GM19438 (cell line): Measurements from ENCODE around the gene AFF1.

ENCODE experiments used
- ATAC-seq: cut with Tn5 transposase; IDR thresholded peaks from one replicate; pipeline ENCODE4 v1.9.1; 2021; ENCODE audit warnings: low read depth; ENCODE audit not compliant: unreplicated experiment

Gene AFF1

DNA sequence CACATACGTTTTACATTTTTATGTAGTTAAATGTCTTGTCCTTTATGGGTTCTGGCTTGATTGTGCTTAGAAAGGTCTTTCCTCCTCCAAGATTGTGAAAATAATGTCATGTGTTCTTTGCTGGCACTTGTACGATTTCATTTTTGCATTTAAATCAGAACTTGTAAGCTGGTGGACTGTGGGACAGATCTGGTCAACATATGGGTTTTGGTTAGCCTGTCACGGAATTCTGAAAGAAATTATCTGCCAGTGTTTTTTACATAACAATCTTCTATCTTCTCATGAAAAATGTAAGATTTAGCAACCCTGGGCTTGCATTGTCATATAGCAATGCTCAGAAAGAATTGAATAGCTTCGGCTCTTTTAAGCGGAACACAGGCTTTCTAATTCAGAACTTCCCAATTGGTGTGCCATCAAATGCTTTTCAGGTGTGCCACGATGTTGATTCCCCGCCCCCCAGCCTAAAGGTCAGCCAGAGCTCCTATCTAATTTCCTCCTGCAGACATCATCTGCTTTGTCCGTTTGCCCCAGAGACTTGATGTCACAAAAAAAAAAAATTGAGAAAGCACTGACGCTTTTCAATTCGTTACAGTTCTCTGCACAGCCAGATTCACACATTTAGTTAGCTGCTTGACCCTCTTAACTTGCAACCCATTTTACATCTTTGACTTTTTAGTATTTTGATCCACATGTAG is 16.2 kb downstream of the AFF1 start:
- ATAC-seq = no peak

GRCh38 chr4:86955888-86956451 is 21.2 kb downstream of the AFF1 start:
- no peak for ATAC-seq

DNA sequence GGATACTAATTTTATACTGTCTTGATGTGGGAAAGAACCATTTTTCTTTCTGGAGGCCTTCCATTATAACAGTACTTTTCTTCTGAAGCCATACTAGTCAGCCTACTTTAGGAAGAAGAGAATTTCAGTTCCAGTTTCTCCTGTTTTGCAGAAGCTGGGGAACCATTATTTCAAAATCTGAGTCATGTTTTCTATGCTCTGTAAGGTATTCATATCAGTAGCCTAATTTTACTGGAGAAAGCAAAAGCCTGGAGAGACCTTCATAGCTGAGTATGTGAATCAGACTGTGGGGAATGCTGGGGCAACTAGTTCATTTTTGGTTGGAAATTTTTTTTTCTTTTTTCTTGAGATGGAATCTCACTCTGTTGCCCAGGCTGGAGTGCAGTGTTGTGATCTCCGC is 22.4 kb downstream of the AFF1 start:
- ATAC-seq = peak; percentile 38

DNA sequence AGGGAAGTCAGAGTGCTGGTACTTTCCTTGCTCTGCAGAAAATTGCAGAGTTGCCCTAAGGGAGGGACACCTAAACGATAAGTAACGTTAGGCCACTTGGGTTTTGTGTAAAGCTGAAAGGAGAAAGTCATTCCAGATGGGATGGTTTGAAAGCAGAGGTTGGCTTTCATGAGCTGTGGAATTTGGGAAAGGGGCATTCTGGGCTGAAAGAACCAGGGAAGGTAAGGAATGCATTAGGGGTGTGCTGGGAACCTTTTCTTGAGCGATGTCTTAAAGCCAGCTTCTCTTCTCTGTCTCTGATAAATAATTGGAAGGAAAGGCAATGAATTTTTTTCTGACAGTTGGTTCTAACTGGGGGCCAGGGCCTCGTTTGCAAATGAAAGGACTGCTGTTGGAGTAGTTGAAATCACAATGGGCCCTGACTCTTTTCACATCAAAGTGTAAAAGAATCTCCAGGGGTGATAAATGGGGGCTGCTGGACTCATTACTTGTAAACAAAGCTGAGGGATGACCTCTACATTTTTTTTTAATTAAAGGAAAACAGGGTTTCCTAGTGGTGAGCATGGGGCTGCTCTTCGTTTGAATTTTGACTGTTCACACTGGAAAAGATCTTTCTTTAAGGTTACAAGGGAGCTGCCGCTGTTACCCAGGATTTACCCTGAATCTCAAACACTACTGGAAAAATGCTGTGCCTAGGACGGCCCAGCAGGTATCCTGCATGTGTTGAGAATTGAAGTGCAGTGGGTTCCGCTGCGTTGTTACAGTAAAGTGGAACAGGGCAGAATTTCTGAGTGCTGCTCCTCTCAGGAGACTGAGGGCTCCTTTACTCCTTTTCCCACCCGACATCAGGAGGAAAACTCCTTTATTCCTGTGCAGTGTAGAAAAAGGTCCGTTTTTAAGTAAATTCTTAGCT is 25.0 kb downstream of the AFF1 start:
- ATAC-seq = no peak

- no peak for ATAC-seq
Observed at GRCh38 chr4:86960557-86960961, 25.7 kb downstream of the AFF1 start.

DNA sequence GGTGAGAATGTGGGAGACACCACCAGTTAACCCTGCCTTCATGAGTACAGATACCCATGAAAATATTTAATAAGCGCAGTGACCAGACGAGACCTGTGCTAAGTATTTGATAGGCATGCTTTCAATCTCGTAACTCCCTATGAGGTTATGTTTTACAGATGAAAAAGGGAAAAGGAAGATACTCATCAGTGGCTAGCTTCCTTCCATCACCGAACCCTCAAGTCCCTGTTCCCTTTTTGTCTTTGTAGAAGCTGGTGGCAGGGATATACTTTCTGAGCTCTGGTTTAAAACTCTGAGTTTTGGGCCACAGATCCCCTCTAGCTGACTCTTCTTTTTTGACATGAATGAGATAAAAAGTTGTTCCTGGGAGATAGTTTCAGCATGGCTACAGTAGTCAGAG is 26.3 kb downstream of the AFF1 start:
- peak; percentile 27 for ATAC-seq

DNA sequence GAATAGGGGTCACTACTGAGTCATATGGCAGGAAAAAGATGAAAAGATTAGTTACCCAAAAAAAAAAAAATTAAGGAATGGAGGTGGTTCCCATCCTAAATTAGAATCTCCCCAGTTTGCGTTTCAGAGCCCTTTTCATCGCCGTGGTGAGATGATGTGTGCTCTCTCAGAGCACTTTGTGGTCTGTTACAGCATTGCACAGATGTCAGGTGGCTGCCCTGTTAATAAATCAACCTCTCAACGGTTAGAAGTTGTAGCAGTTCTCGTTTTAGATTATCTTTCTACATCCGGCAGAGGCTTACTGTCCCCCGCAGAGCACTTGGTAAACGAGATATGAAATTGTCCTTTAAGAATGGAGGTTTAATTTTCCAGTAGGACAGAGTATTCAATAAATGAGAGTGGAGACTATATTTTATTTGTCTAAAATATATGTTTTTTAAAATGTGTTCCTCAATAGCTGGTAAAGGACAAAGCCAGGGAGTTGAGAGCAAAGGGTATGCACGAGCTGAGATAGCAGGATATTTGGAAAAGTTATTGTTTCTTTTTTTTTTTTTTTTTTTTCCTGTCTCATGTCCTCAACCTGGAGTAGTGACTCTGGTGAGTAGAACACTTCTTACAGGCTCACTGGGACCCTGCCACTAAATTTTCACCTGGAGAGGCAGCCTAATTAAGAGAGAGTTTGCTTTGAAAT is 26.9 kb downstream of the AFF1 start:
- peak; percentile 81 for ATAC-seq

- ATAC-seq = no peak
Observed at GRCh38 chr4:86963697-86964096, 28.9 kb downstream of the AFF1 start.

DNA sequence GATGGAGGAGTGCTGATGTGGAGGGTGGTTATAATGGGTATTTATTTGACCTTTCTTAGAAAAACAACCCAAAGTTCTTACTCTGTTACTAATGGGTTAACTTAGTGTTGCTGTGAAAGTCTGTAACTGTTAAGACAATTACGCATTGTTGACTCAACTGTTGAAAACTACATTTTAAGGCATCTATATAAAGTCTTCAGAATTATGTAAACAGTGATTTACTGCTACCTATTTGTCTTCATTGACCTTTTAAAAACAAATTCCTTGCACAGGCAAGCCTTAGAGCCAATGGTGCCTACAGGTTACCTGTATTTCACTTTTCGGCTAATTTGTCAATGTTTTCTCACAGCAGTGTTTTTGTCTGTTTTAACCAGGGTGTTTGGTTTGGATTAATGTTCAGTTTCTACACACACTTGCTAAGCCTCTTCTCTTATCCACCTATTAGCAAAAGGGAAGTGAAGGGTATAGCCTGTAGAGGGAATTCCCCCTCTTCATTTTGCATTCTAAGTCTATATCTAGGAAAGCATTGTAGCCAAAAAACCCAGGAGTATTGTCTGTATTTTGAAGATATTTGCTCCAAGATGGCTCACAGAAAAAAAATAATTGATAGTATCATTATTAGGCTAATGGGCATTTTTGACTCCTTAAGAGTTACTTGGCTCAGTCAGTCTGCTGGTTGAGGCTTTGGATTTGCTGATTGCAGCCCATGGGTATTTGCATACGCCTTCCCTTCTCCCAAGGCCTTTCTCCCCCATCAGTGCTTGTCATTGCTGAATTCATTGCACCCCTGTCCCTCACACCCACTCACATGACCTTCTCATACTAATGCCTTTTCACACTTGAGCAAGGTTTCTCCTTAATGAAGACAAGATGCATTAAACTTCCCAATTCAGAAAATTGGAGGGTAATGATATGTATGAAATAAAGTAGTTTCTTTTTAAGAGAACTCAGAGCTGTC is 30.5 kb downstream of the AFF1 start:
- ATAC-seq = peak; percentile 46

DNA sequence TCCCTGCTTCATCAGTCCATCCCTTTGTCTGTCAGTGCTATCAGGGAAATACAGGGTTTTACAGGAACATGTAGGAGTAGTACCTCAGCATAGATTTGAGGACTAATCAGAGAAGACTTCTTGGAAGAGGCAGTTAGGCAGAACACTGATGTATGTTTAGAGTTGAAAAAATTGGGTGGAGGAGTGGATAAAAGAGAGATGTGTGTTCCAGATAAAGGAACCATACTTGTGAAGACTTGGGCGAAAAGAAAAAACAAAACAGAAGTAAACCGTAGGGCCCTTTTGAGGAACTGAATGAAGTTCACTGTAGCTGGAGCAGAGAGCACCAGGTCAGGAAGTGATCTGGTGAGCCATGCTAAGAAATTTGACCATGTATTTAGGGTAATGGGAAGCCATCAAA is 32.3 kb downstream of the AFF1 start:
- ATAC-seq = no peak

DNA sequence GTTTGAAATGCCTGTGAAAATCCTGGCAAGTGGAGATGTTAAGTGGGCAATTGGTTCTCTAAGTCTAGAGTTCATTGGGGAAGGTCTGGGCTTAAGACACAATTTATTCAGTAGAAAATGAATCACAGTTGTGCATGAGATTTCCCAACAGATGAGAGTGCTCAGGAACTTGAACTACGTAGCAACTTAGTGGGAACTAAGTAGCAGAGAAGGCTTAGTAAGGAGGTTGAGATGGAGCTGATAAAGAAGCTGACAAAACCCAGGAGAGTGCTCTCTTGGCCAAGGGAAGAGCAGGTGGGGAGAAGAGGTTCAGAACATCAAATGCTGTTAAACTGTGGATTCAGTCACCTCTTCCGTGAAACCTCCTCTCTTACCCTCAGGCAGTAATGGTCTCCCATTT is 33.0 kb downstream of the AFF1 start:
- no peak for ATAC-seq

- no peak for ATAC-seq
Observed at GRCh38 chr4:86968547-86968946, 33.7 kb downstream of the AFF1 start.

GRCh38 chr4:86970447-86971354 is 35.9 kb downstream of the AFF1 start:
- ATAC-seq = no peak

DNA sequence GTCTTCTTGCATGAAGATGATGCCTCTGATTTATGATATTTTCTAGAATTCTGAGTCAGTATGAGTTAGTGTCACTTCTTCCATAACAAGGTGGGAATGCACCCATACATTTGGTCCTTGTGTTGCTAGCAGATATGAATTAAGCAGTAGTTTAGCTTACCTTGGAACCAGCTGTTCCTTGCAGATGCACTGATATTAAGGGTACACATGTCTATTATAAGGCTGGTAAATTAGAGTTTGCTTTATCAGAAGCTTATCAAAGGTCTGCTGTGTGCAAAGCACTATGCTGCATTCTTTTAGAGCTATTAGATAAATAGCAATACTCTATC is 36.5 kb downstream of the AFF1 start:
- ATAC-seq = no peak

DNA sequence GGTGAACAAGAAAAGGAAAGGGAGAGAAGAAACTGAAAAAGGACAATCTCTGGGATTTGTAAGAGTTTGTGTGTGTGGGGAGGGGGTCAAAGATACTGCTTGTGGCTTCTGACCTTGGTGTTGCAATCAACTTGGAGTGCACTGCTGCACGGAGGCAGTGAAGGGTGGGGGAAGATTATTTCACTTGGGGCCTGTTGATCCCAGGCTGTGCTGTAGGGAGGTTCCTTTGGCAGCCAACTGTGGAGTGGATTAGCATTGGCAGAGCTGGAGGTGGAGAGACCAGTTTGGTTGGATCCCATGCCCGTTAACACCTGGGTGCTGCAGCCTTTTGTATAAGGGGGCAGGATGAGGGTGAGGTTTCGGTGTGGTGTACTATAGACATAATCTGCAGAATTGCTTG is 38.2 kb downstream of the AFF1 start:
- no peak for ATAC-seq

GRCh38 chr4:86973668-86974067 is 38.9 kb downstream of the AFF1 start:
- ATAC-seq = no peak

GRCh38 chr4:86974551-86974994 is 39.8 kb downstream of the AFF1 start:
- no peak for ATAC-seq

GRCh38 chr4:86975927-86976326 is 41.1 kb downstream of the AFF1 start:
- no peak for ATAC-seq
